Peyer's patch (tissue), 4 donors: ENCODE measurements around the gene PSMD1.

Experiments
- CTCF ChIP-seq, 6 experiments: fragments of 450-650 bp in 4 of 6; fragments of 200-600 bp in 2 of 6; sonication (generic) in 1 of 6; IDR thresholded peaks; one replicate each; pipeline ENCODE4 v1.5.1; 2017 to 2019; ENCODE audit warnings: antibody characterized with exemption in 6 of 6, mild to moderate bottlenecking in 3 of 6, moderate library complexity in 1 of 6
- POLR2A ChIP-seq, 2 donors: fragments of 450-650 bp; IDR thresholded peaks; one replicate each; pipeline ENCODE4 v1.5.1; 2017; ENCODE audit warnings: antibody characterized with exemption in 2 of 2, mild to moderate bottlenecking in 2 of 2, moderate library complexity in 2 of 2

DNA sequence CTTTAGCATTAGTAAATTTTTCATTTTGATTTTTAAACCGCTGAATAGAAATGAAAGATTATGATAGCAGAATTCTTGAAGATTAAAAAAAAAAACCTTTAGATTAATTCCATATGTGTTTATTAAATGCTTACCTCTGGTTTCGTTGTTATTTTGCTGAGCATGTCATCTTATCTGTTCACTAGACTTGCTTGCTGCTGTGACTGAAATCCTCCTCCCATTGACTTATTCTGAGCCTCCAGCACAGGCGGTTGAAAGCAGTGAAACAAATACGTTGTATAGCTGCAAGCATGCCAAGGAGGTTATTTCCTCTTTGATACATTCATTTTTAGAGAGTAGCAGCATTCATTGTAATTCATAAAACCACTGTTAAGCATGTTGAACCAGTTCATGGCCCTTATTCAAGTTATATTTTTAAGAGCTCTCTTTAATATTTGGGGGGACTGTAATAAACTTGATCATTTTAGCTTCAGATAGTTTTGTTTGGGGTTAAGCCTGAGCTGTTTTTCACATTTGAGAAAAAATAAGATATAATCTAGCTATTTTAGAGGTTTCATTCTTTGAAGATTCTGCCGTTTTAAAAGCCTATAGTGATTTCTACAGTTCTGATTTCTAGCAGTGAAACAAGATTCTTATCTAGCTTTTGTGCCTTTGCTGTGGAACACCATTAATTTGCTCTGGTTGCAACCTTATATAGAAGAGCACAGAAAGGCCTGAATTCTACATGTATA is 68.3 kb downstream of the PSMD1 start, which contains the start of gene HTR2B:
- TF ChIP-seq POLR2A (IDR thresholded peaks at IDR 0.05) (no peak), CTCF (IDR thresholded peaks at IDR 0.05) (no peak)
